Measurements from ENCODE around the gene LDHAL6B. TPM values are rescaled to one million over a fixed set of nuclear protein-coding genes. Genes with fewer than 3 reads are reported as not detected.

LDHAL6B gene
- total RNA-seq, 2 donors from 2014 or later = not detected

DNA sequence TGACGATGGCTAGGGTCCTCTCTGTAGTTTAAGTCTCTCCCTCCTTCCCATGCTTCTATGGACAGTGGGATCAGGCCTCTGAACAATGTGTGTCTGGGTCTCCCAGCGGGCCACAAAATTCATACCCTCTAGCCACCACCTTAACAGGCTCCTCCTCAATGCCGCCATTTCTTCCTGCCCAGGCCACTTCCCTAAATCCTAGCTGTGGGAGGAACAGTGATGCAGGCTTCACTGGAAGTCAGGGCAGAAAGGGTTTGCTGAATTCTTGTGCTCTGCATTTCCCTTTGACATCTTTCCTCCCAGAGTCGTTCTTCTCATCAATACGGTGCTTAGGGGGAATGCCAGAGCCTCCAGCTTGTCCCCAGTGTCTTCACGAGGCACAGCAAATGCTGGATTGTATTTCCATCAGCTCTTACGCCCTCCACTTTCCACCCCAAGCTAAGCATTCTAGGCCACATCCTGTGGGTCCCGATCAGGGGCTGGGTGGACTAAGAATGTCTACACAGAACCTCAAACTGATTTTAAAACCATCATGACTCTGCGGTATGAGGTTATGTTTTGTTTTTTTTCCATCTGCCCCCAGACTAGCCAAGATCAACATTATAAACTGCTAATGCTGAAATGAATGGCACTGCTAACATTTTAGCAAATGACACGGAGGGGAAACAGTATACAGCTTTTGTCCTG, 11.9 kb upstream of the LDHAL6B start:
- no peak for ATAC-seq (replicated peaks)
- H3K9me3 Mint-ChIP-seq = no peaks in the 10 kb centered on the region

DNA sequence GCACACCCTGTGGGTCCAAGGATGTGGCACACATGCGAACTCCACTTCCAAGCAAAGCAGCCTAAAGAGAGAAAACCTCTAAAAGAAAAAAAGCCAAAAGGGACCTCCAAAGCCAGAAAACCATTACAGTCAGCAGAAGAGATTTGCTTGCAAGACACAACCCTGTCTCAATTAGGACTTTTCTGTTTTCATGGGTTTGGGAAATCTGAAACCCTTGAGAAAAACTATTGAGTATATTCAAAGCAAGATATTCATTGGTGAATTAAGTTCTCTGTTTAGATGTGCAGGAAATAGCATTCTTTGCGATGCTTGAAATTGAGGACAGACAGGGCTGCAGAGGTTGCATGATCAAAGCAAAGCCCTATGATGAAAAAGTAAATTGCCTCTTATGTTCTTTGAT, 10.2 kb upstream of the LDHAL6B start:
- Mint-ChIP-seq H3K4me1 (no peaks in the 10 kb centered on the region), H3K27me3 (peaks cover 4% of the 10 kb centered on the region), H3K4me3 (no peak overlapping the region), H3K36me3 (ENCODE audit: low read depth) (no peaks in the 10 kb centered on the region), H3K27ac (no peak overlapping the region), H3K9me3 (no peaks in the 10 kb centered on the region)
- no peak for ATAC-seq (replicated peaks)

More for the DNA sequence above, 11.9 kb upstream of the LDHAL6B start:
- peaks cover 9% of the 10 kb centered on the region for H3K27me3 Mint-ChIP-seq
- no peak overlapping the region for H3K27ac Mint-ChIP-seq
- H3K36me3 Mint-ChIP-seq (ENCODE audit: low read depth) = no peaks in the 10 kb centered on the region
- H3K4me1 Mint-ChIP-seq = no peaks in the 10 kb centered on the region
- H3K4me3 Mint-ChIP-seq = no peak overlapping the region

DNA sequence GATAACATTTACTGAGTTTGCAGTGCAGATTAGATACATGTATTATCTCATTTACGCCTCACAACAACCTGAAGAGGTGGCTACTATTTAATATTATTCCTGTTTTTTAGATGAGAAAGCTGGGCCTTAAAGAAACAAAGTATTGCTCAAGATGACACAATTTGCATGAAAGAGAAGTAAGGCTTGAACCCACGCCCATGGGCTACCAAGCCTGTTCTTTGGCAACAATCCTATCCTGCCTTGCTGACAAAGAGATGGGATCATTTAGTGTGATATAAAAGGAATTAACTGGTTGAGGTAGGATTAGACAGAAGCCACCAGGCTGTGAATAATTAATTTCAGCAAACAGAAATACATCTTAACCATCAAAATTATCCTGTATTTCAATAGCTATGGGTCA, 9.2 kb upstream of the LDHAL6B start:
- Mint-ChIP-seq H3K9me3 (no peaks in the 10 kb centered on the region), H3K4me3 (no peak overlapping the region), H3K36me3 (ENCODE audit: low read depth) (no peaks in the 10 kb centered on the region), H3K27ac (no peak overlapping the region), H3K27me3 (peaks cover 2% of the 10 kb centered on the region), H3K4me1 (no peaks in the 10 kb centered on the region)
- no peak for ATAC-seq (replicated peaks)

DNA sequence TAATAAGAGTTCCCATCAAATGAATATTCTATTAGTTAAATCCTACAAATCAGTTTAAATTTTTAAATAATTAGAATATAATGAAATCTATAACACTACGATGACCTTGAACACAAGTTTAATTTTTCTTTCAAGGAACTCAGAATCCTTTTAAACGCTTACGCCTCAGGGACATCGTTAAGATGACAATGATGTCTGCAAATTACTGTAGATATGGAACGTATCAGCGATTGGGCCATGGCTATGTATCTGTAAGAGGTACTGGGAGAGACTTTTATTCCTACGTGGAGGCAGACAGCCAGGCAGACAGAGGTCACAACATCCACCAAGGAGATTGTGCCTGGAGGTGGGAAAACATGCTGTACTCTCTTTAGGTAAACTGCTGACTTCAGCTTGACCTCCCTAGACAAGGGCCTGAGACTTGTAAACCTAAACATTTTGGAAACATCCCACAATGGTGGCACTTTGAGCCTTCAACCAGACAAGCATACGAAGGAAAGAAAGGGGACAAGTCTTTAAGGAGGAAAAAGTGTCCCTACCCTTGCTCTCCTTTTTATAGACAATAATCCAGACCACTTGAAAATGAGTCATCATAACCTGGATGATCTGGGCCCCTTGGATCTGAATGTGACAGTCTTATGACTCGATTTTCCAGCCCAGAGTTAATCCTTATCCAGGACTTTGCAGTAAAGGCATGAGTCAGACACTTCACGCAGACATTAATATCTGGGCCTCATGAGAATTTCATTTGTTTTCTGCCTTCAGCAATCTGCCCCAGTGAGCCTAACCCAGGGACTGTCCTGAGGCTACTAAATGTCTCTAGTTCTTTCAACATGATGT, 6.8 kb upstream of the LDHAL6B start:
- H3K4me1 Mint-ChIP-seq = no peaks in the 10 kb centered on the region
- no peak for ATAC-seq (replicated peaks)
- no peaks in the 10 kb centered on the region for H3K9me3 Mint-ChIP-seq
- no peak overlapping the region for H3K4me3 Mint-ChIP-seq
- no peaks in the 10 kb centered on the region for H3K27me3 Mint-ChIP-seq
- H3K27ac Mint-ChIP-seq = peak overlapping the region; percentile 20
- no peaks in the 10 kb centered on the region for H3K36me3 Mint-ChIP-seq (ENCODE audit: low read depth)

DNA sequence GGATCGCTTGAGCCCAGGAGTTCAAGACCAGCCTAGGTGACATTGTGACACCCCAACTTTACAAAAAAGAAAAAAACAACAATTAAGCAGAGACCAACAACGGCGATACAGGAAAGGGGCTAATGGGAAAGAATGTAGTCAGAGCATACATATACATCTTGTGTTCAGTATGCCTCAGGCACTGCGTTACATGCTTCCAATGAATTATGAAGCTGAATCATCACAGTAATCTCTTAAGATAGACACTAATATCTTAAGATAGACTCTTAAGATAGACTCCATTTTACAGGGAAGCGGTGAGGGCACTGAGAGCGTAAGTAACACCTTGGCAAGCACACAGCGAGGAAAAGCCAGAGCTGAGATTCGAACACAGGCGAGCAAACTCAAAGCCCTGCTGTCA, 6.1 kb upstream of the LDHAL6B start:
- Mint-ChIP-seq H3K9me3 (no peaks in the 10 kb centered on the region), H3K27ac (peak overlapping the region; percentile 20), H3K36me3 (ENCODE audit: low read depth) (no peaks in the 10 kb centered on the region), H3K4me1 (no peaks in the 10 kb centered on the region), H3K4me3 (no peak overlapping the region), H3K27me3 (no peaks in the 10 kb centered on the region)
- ATAC-seq (replicated peaks) = no peak

DNA sequence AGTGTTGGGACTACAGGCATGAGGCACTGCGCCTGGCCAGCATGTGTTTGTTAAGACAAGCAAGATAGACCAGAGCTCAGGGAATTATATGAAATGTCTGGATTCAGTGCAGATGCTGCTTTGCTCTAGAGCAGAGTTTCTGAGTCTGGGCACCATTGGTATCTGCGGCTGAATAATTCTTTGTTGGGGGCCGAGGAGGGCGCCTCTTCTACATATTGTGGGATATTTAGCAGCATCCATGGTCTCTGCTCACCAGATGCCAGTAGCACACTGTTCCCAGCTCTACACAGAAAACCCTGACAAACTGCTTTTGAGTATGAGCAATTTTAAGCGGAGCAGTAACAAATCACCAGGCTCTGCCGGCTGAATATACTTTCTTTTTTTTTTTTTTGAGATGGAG, 3.6 kb upstream of the LDHAL6B start:
- Mint-ChIP-seq H3K4me3 (no peak overlapping the region), H3K9me3 (peaks cover 4% of the 10 kb centered on the region), H3K27ac (no peak overlapping the region), H3K27me3 (no peaks in the 10 kb centered on the region), H3K4me1 (no peaks in the 10 kb centered on the region), H3K36me3 (ENCODE audit: low read depth) (no peaks in the 10 kb centered on the region)
- ATAC-seq (replicated peaks) = no peak

DNA sequence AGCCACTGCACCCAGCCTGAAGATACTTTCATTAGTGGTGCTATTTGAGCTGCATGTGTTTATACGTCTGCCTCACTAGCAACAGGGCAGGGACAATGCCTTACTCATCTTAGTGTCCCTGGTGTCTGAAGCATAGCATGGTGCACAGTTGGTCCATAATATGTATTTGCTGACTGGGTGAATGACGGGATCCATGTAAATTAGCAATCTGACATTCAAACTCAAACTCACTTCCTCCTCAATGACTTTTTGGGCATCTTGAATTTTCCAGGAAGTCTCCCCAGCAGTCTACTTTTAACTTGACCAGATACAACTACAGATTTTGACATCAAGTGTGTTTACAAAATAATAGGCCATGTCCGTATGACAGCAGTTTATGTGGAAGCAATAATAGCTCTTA, 3.0 kb upstream of the LDHAL6B start:
- Mint-ChIP-seq H3K27me3 (no peaks in the 10 kb centered on the region), H3K36me3 (ENCODE audit: low read depth) (no peaks in the 10 kb centered on the region), H3K27ac (no peak overlapping the region), H3K4me1 (no peaks in the 10 kb centered on the region), H3K4me3 (no peak overlapping the region), H3K9me3 (peaks cover 4% of the 10 kb centered on the region)
- no peak for ATAC-seq (replicated peaks)

DNA sequence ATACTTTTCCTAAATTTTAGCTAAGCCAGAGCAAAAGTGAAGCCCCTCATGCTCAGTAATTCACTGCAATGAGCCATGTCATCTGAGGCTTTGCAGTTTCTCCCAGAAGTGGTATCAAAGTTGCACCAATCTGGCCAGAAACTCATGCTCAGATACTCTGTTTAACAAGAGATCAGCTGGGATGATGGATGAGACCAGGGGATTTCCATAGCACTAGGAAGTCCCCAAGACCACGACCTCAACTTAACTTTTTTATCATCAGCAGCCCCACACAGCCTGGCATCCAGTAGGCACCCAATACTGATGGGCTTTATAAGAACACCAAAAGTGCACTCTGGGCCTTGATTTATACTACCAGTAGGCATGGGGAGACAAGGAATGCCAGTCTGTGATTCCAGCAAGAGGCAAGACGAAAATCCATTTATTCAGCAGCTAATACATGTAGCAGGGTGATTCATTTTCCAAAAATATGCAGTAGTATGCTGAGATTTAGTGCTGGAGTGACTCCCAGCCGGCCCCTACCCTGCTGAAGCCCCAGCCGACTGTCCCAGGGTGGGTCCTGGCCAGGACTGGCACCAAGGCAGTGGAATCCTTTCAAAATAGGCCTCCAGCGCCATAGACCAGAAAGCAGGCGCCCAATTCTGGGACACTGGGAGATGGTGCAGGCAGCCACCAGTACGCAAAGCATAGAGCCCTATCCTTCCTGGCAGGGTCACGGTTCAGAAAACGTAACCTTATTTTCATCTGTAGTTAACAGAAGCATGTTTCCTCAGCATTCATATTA, 612 bp upstream of the LDHAL6B start:
- Mint-ChIP-seq H3K27me3 (no peaks in the 10 kb centered on the region), H3K4me3 (no peak overlapping the region), H3K36me3 (ENCODE audit: low read depth) (no peaks in the 10 kb centered on the region), H3K27ac (no peak overlapping the region), H3K9me3 (peaks cover 4% of the 10 kb centered on the region), H3K4me1 (no peaks in the 10 kb centered on the region)
- no peak for ATAC-seq (replicated peaks)

DNA sequence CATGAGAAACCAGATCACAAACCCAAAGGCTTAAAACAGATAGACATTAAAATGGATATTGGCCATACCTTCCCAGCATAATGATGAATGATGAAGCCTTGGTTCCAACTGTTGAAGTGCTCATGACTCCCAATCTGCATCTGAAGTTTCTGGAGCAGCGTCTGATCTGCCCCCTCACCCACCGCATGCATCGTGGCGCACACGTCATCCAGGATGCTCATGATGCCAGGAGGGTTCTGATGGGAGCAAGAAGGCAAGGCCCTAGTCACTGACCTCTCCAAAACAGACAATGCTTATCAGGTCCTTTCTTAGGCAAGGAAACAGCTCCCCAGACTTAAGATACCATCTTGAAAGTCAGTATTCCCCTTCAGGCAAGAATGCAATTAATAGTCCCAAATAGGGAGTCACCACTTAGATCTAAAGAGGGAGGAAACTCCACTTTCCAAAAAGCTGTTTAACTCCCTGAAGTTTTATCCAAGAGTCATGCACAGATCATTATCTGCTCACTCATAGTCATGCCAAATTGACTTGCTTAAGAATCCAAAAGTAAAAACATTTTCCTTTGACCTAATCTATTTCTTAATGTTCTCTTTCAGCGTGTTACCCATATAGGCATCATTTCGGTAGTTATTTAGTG, 2.1 kb downstream of the LDHAL6B start:
- H3K4me3 Mint-ChIP-seq = no peak overlapping the region
- H3K9me3 Mint-ChIP-seq = peaks cover 4% of the 10 kb centered on the region
- no peaks in the 10 kb centered on the region for H3K4me1 Mint-ChIP-seq
- no peak overlapping the region for H3K27ac Mint-ChIP-seq
- no peaks in the 10 kb centered on the region for H3K36me3 Mint-ChIP-seq (ENCODE audit: low read depth)
- no peak for ATAC-seq (replicated peaks)
- H3K27me3 Mint-ChIP-seq = peaks cover 9% of the 10 kb centered on the region

DNA sequence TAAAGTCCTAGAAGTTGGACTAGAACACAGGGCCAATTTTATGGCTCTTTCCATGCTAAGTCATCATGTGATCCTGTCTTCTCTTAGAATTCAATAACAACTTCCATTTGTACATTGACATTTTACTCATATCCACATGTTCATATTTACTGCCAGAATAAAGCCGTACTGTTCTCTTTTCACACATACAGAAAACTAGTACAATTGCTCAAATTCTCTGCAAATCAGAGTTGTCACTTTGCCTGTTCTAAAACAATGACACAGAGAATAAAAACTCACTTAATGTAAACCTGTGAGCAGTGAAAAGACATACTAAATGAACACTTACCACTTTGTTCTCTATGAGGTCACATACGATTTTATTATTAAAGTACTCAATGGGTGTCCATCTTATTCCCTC, 3.5 kb downstream of the LDHAL6B start:
- ATAC-seq (replicated peaks) = no peak
- peaks cover 4% of the 10 kb centered on the region for H3K9me3 Mint-ChIP-seq
- H3K27me3 Mint-ChIP-seq = peaks cover 13% of the 10 kb centered on the region
- no peaks in the 10 kb centered on the region for H3K4me1 Mint-ChIP-seq
- no peaks in the 10 kb centered on the region for H3K36me3 Mint-ChIP-seq (ENCODE audit: low read depth)
- no peak overlapping the region for H3K27ac Mint-ChIP-seq
- no peak overlapping the region for H3K4me3 Mint-ChIP-seq

DNA sequence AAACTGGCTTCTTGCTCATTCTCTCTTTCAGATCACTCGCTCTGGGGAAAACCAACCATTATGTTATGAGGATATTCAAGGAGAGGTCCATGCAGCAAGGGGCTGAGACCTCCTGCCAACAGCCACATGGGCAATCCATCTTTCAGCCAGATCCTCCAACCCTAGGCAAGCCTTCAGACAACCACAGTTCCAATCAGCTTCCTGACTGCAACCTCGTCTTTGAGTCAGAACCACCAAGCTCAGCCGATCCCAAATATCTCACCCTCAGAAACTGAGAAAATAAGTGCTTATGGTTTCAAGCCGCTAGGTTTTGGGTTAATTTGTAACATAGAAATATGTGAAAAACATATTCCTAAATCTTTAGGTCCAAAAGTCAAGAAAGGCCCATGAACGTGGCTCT, 10.3 kb downstream of the LDHAL6B start:
- H3K4me3 Mint-ChIP-seq = no peak overlapping the region
- peaks cover 11% of the 10 kb centered on the region for H3K27me3 Mint-ChIP-seq
- H3K9me3 Mint-ChIP-seq = no peaks in the 10 kb centered on the region
- no peak overlapping the region for H3K27ac Mint-ChIP-seq
- H3K4me1 Mint-ChIP-seq = no peaks in the 10 kb centered on the region
- no peaks in the 10 kb centered on the region for H3K36me3 Mint-ChIP-seq (ENCODE audit: low read depth)
- no peak for ATAC-seq (replicated peaks)

DNA sequence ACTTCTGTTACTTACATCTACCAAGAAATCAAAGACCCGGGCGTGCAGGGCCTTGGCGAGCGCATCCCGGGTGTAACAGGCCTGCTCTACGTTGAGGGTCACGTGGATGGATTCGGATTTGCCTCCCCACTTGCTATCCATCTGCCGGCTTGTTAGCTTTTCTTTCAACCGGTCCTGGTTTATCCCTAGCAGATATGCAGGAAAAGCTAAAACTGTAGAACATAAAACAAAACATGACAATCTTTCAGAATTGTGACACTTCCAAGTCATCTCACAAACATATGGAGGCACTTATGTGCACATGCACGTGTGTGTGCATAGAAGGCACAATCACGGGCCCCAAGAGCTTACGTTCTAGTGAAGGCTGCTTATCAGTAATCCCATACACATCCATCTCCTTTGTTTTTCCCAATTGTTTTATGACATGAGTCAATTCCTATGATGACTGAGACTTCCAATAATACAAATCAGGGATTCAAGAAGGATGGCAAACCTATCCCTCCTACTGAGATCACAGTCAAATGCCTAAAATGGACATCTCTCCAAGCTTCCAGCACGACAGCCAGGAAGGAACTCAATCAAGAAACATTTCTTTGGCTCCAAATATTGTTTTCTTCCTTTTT, 11.3 kb downstream of the LDHAL6B start:
- Mint-ChIP-seq H3K27ac (no peak overlapping the region), H3K4me1 (no peaks in the 10 kb centered on the region), H3K36me3 (ENCODE audit: low read depth) (no peaks in the 10 kb centered on the region), H3K4me3 (no peak overlapping the region), H3K9me3 (no peaks in the 10 kb centered on the region), H3K27me3 (peaks cover 9% of the 10 kb centered on the region)
- no peak for ATAC-seq (replicated peaks)

DNA sequence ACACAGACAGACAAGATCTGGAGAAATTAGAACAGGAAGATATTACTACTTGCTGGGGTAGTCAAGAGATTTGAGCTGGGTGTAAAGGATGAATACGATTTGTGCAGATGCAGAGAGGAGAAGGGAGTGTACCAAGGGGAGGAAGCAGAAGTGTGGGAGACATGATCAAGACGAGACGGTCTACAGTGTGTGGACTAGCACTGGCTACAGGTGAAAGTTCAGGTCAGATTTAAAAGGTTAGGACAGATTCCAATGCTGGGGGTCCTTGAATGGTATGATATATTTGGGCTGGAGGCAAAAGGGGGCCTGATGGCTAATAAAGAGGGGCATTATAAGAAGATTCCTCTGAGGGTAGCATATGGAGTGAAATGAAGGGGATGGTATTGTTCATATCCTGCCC, 12.1 kb downstream of the LDHAL6B start:
- Mint-ChIP-seq H3K36me3 (ENCODE audit: low read depth) (no peaks in the 10 kb centered on the region), H3K27ac (no peak overlapping the region), H3K4me3 (no peak overlapping the region), H3K4me1 (no peaks in the 10 kb centered on the region), H3K9me3 (no peaks in the 10 kb centered on the region), H3K27me3 (peaks cover 9% of the 10 kb centered on the region)
- no peak for ATAC-seq (replicated peaks)

Measured in activated T-helper 17 cell treated with anti-CD3 and anti-CD28 coated beads, Interleukin-2, amount 50 U/mL, for 72 hours (primary cell).